T47D (cell line): ENCODE measurements around the gene MDC1.
"Not testable (repeated sequence)": the region's sequence is repeated elsewhere in the genome, so short reads cannot be mapped to it uniquely, and the experiment has no call there.

ENCODE experiments used
- DNase-seq, 2 experiments: peaks; one replicate each; pipeline versions ENCODE4 v3.0.0 to v3.0.0-alpha.2; 2011 to 2012; ENCODE audit warnings: low read depth in 1 of 2, low spot score in 1 of 2
- JUND ChIP-seq: IDR thresholded peaks from 2 replicates; pipeline ENCODE4 v1.6.1; 2012; ENCODE audit warnings: low read depth
- in situ Hi-C: cut with HindIII; loops from 2 replicates; pipeline ENCODE4 v1.10.0; 2016; ENCODE audit warnings: low sequenced_read_pairs, low pct_unique_long_range_greater_than_20kb

The MDC1 gene

GRCh38 chr6:30717129-30717844 is at the start of gene MDC1:
Gene MDC1, minus strand, starts transcription at chr6:30717281. Its CDS starts 2,106 bp downstream, at chr6:30715175.
- in situ Hi-C loops, result no loop called here
- TF ChIP-seq JUND, result no peak
- peak; percentile 83 to 100 for DNase-seq

GRCh38 chr6:30766461-30767157 is 49.5 kb upstream of the MDC1 start:
- in situ Hi-C loops, result no loop called here
- no peak for TF ChIP-seq JUND
- DNase-seq, result no peak

GRCh38 chr6:30765495-30765894 is 48.4 kb upstream of the MDC1 start:
- DNase-seq, in situ Hi-C loops: not testable (repeated sequence)

GRCh38 chr6:30764490-30765043 is 47.5 kb upstream of the MDC1 start:
- in situ Hi-C loops, DNase-seq: not testable (repeated sequence)

- TF ChIP-seq JUND, result no peak
- in situ Hi-C loops, result no loop called here
- no peak for DNase-seq
Measured at GRCh38 chr6:30763618-30764489, 46.8 kb upstream of the MDC1 start.

- in situ Hi-C loops, result no loop called here
- no peak for DNase-seq
- no peak for TF ChIP-seq JUND
Measured at GRCh38 chr6:30763155-30763617, 46.1 kb upstream of the MDC1 start.

GRCh38 chr6:30761791-30762429 is 44.8 kb upstream of the MDC1 start:
- in situ Hi-C loops, result no loop called here
- no peak for DNase-seq
- no peak for TF ChIP-seq JUND

GRCh38 chr6:30760549-30760948 is 43.5 kb upstream of the MDC1 start:
- TF ChIP-seq JUND, result no peak
- in situ Hi-C loops, result no loop called here
- peak in 1 of 2 experiments; percentile 58 for DNase-seq

- in situ Hi-C loops, result no loop called here
- DNase-seq, result peak in 1 of 2 experiments; percentile 62
- no peak for TF ChIP-seq JUND
Measured at GRCh38 chr6:30759575-30760239, 42.6 kb upstream of the MDC1 start.

- no peak for DNase-seq
- in situ Hi-C loops, result no loop called here
- TF ChIP-seq JUND, result no peak
Measured at GRCh38 chr6:30757261-30757904, 40.3 kb upstream of the MDC1 start.

- DNase-seq, in situ Hi-C loops: not testable (repeated sequence)
Measured at GRCh38 chr6:30756405-30757003, 39.4 kb upstream of the MDC1 start.
